HG02763 (cell line): ENCODE measurements around the gene CARD19.
"Not testable (repeated sequence)": the region's sequence is repeated elsewhere in the genome, so short reads cannot be mapped to it uniquely, and the experiment has no call there.

Source experiments
- ATAC-seq: cut with Tn5 transposase; IDR thresholded peaks from one replicate; pipeline ENCODE4 v1.9.1; 2021; ENCODE audit warnings: mild to moderate bottlenecking, moderate library complexity; ENCODE audit not compliant: unreplicated experiment

Gene CARD19

DNA sequence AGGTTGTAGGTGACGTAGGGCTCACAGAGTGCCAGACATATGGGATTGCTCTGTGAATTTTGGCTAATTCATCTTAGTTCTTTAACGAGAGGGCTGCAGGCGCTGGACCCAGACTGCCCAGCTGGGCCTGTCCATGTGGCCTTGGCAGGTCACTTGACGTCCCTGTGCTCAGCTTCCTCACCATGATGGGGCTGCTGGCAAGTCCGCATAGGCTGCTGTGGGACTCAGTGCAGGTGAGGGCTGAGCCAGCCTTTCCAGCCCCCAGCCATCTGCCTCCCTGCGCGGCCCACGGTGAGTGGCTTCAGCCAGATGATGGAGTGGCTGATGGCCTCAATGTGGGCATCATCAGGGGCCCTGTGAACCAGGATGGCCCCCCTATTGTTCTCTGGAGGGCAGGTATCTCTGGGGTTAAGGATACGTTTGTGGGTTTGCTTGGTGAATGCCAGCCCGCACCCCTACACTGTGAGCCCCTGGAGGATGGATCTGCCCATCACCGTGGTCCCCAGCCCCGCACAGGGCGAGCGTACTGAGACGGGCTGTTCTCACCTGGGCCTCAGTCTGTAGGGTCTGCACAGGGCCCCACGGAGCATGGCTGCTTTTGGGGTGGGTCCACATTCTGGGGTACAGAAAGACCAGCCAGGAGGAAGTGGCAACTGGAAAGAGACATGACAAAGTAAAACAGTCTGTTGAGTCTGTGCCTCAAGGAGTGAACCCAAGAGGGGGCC, 3.7 kb downstream of the CARD19 start:
- no peak for ATAC-seq

DNA sequence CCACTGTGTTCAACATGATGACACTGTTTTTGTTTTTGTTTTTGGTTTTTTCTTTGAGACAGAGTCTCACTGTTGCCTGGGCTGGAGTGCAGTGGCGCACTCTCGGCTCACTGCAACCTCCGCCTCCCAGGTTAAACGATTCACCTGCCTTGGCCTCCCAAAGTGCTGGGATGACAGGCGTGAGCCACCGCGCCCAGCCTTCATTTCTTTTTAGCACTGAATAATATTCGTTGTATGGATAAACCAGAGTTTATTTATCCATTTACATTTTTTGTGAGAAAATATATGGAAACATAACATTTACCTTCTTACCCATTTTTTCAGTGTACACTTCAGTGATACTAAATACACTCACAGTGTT, 4.2 kb downstream of the CARD19 start:
- no peak for ATAC-seq

DNA sequence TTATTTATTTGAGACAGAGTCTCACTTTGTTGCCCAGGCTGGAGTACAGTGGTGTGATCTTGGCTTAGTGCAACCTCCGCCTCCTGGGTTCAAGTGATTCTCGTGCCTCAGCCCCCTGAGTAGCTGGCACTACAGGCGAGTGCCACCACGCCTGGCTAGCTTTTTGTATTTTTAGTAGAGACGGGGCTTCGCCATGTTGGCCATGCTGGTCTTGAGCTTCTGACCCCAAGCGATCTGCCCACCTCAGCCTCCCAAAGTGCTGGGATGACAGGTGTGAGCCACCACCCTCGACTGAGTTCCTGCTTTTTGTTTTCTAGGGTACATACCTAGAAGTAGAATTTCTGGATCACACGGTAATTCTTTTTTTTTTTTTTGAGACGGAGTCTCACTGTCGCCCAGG, 5.1 kb downstream of the CARD19 start:
- not testable (repeated sequence) for ATAC-seq

DNA sequence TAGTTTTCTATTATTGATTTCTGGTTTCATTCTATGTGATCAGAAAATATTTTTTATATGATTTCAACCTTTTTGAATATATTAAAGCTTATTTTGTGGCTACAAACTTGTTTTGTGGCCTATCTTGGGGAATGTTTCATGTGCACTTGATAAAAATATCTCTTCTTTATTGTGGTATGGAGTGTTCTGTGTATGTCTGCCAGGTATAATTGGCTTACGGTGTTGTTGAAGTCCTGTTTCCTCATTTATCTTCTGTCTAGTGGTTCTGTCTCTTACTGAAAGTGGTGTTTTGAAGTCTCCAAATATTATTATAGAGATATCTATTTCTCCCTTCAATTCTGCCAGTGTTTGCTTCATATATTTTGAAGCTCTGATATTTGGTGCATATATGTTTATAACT, 9.6 kb downstream of the CARD19 start:
- ATAC-seq: no peak

DNA sequence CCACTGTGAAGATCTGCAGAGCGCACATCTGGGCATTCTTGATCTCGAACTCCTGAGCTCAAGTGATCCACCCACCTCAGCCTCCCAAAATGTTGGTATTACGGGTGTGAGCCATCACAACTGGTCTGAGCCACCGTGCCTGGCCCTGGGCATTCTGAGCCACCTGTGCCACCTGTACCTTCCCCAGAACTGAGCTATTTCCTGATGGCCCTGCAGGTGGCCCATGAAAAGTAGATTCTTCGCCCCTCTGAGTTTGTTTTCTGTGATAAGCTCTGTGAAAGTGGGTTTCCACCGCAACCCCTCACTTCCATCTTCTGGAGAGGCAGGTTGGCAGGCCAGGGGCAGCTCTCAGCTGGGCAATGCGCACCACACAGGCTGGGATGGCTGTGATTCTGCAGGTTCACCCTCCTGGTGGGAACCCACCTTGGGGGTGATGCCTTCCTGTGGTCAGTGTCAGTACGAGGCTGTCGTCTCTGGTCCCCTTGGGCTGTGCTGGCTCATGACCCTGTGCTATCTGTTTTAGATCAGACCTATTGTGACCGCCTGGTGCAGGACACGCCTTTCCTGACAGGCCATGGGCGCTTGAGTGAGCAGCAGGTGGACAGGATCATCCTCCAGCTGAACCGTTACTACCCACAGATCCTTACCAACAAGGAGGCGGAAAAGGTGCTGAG, 11.3 kb downstream of the CARD19 start:
- no peak for ATAC-seq

DNA sequence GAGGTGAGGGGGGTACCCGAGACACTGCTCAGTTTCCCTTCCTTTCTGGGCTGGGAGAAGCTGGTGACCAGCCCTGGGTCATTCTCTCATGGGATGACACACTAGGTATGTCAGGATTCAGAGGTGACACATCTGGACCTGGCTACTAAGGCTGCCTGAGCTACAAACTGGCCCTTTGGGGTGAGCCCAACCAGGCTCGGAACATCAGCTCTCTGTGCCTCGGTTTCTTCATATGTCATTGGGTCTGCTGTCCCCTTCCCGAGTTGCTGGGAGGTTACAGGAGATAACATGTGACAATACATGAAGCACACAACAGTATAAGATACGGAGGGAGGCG, 11.8 kb downstream of the CARD19 start:
- no peak for ATAC-seq

DNA sequence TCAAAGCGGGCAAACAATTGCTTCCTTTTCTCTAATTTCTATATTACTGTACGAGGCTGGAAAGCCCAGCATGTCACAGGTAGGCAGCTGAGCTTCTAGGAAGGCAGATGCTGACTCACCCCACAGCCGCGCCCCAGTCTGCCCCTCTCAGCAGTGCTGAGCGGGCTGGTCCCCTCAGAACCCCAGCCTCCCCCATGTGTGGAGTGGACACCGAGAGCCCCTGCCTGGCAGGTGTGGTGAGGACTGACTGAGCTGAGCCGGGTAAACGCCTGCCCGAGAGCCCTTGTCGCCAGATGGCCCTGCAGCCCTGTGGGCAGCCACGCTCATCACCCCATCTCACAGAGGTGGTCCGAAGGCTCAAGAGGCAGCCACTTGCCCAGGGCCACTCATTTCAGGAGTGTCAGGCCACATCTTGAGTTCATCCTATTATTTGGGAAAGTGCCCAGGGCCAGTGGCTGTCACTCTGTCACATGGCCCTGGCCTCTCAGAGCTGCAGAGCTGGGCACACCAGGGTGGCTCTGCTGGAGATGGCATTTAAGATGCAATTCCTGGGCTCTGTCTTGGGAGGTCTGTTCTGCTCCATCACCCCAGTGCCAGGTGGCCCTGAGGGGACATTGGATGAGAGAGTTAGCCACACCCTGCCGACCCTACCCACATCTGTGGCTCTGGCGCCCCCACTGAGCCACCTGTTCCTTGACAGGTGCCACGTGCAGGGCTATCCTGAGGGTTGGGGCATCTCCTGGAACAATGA, 12.4 kb downstream of the CARD19 start:
- no peak for ATAC-seq

DNA sequence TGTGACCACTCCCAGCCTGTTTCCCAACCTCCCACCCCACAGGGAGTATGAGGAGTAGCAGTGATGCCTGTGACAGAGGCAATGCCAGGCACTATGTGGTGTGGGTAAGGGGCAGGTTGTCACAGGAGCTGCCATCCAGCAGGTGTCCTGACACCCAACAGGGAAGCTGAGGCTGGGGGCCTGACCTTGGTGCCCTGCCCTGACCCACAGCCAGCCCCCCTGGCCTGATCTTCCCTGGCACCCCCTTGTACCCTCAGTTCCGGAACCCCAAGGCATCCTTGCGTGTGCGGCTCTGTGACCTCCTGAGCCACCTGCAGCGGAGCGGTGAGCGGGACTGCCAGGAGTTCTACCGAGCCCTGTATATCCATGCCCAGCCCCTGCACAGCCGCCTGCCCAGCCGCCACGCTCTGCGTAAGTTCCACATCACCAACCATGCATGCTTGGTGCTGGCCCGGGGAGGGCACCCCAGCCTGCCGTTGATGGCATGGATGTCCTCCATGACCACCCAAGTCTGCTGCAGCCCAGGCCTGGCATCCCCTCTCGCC, 14.4 kb downstream of the CARD19 start:
- no peak for ATAC-seq

DNA sequence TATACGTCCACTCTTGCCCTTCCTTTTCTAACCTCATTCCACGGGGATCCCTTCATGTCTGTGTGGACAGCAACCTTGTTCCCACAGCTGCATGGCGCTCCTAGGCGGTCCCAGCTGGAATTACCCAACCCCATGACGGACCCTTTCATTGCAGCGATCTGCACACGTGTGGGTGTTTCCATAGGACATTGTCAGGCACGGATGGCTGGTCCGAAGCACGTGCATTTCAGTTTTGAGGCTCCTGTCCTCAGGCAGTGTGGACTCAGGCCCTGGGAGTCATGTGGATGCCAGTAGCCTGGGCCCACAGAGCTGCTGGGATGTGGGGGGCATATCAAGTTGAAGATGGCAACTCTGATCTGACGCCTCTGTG, 15.0 kb downstream of the CARD19 start:
- no peak for ATAC-seq

DNA sequence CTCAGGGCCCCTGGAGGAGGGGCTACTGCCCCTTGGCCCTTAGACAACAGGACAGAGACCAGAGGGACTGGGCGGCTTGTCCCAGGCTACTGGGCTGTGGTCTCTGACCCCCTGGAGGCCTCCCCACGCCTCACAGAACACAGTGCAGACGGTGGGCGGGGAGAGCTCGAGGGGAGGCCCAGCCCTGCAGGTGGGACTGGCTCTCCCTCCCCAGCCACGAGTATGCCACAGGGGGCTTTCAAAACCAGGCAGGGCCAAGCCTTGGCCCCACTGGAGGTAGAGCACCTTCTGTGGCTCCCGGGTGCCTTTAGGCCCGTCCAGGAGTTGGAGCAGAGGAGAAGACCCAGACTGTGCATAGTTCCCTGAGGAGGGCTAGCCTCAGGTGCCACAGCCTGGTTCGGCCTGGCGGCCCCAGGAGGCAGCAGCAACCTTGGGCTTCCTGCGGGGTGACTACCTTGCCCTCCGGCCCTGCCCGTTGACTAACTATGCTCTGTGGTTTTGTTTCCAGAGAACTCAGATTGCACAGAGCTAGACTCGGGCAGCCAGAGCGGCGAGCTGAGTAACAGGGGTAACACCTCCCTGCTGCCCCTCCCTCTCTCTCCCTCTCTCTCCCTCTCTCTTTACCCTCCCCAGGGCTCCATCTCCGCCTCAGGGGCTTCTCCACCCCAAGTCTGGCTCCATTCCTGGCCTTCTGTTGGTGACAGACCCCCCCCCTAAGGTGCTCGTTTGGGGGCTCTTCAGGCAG, 15.5 kb downstream of the CARD19 start:
- ATAC-seq: no peak

DNA sequence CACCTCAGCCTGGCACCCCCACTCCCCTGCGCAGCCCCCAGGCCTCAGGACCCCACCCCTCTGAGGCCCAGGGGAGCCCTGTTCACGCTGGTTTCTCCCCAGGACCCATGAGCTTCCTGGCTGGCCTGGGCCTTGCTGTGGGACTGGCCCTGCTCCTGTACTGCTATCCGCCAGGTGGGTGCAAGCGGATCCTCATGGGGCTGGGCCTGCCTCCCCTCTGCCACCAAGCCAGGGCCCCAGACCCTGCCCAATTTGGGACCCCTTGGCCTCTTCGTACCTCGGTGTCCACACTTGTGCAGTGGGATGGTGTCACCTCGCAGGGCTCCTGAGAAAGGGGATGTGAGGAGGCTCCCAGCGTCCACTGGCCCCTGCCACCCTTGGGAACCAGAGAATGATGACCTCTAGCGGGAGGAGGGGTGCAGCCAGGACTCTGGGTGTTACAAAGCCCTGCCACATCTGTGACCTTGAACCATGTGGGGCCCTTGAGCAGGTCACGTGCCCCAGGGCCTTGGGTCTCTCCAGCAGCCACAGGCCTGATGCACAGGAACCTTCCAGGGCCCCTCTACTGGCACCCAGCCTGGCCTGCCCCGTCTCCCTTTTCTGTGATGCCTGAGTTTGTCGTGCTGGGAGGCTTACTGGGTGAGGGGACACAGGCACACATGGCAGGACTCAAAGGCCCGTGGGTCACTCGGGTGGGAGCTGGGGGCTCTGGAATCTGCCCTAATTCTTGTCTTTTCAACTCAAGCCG, 16.3 kb downstream of the CARD19 start:
- no peak for ATAC-seq

DNA sequence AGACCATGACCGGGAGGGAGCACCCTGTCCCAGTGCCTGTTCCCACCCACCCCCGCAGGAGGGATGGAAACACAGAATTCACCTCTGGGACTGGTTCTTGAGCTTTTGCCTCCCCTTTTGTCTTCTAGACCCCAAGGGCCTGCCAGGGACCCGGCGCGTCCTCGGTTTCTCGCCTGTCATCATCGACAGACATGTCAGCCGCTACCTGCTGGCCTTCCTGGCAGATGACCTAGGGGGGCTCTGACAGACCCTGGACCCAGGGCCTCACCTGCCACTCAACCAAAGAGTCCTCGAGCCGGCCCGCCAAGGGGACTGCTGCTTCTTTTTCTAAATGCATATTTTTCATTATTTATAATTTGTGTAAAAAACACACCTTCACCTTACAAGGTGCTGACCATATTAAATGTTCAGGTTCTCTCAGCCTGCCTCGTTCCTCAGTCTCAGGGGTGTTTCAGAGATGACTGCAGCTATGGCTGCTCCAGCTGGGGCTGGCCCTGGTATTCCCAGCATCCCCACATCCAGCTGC, 16.9 kb downstream of the CARD19 start:
- no peak for ATAC-seq

DNA sequence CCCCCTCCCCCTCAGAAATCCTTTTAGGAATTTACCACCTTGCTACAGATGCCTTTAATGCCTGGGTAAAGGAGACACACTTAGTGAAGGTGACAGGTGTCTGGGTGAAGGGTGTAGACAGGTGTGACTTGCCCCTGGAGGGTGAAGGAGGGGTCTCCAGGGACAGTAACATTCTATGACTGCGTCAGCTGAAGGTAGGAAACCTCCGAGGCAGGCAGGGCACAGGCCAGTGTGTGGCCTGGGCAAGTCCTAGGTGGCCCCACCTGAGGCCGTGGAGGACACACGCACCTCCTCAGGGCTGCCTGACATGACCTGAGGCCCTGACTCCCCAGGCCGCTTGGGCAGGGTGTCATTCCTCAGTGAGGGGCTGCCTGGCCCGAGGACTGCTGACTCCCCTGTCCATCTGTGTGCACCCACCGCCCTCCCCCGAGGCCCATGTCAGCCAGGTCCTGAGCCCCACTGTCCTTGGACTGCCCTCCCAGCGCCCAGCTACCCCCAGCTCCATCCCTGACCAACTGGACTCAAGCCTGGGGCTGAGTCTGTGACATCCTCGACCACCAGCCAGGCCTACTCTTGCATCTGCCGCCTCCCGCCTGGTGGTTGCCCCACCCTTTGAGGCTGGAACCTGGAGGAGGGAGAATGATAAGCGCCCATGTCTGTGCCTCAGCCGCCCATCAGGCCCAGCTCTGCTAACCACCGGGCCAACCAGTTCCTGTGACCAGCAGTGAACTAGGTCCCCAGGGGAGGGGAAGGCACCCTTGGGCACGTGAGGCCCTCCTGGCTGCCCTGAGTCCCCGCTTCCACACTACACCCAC, 18.4 kb downstream of the CARD19 start:
- no peak for ATAC-seq

DNA sequence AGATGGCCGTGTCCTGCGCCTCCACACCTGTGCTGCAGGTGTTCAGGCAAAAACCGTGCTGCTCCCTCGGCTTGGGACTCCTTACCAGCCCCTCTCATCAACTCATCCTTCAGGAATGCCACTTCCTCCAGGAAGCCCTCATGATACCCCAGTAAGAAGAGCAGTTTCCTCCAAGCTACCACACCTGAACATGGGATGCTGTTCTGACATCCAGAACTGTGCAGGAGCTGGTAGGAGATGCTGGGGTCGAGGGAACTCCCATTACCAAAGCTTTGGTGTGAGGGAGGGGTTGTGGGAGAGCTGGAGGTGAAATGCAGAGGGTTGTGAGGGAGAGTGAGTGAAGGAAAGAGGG, 18.9 kb downstream of the CARD19 start:
- no peak for ATAC-seq

DNA sequence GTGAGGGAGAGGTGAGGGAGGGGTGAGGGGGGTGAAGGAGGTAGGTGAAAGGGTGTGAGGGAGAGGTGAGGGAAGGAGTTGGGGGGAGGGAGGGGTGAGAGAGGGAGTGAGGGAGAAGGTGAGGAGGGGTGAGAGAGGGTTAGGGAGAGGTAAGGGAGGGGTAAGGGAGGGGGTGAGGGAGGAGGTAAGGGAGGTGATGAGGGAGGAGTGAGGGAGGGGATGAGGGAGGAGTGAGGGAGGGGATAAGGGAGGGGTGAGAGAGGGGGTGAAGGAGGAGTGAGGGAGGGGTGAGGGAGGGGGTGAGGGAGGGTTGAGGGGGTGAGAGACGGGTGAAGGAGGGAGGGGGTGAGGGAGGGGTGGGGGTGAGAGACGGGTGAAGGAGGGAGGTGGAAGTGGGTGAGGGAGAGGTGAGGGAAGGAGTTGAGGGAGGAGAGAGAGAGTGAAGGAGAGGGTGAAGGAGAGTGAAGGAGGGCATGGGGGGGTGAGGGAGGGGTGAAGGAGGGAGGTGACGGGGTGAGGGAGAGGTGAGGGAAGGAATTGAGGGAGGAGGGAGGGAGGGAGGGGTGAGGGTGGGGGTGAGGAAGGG, 19.6 kb downstream of the CARD19 start:
- ATAC-seq: no peak

DNA sequence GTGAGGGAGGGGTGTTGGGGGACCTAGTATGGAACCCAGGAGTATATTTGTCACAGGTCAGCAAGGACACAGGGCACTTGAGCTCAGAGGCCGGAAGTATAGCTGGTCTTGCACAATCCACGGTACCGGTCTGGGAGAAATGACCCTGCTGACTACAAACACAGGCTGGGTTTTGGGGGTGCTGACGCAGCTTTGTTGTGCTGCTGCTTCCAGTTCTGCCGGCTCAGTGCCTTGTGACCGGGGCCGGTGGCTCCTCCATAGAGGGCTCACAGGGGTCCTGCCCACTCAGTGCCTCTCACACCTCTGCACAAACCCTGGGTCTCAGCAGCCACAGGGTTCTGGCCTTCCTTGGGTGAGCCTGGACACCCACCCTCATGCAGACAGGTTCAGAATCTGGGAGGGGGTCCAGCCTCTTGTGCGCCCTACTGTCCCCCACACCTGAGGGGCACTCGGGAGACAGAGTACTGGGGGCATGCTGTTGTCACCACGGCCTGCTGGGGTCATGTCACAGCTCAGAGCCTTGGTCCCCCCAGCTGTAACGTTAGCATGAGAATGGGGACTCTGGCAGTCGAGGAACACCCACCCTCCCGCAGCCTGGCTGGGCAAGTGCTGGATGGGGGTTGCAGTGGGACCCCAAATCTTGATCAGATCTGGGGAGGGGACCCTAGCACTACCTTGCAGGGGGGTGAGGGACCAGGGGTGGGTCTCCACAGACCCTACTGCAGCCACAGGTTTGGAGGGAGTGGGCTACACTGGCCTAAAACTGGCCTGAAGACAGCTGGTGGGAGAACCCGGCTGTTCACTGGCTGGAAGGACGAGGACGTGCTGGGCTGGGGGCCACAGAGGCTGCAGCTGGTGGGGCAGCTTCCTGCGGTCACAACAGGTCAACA, 20.3 kb downstream of the CARD19 start:
- no peak for ATAC-seq

DNA sequence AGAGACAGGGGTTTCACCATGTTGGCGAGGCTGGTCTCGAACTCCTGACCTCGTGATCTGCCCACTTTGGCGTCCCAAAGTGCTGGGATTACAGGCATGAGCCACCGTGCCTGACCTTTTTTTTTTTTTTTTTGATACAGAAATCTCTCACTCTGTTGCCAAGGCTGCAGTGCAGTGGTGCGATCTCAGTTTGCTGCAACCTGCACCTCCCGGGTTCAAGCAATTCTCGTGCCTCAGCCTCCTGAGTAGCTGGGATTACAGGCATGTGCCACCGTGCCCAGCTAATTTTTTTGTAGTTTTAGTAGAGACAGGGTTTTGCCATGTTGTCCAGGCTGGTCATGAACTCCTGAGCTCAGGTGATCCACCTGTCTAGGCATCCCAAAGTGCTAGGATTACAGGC, 21.5 kb downstream of the CARD19 start:
- not testable (repeated sequence) for ATAC-seq
